Stomach (tissue), 4 donors: ENCODE results near the gene TAF1C.

Source experiments
- POLR2A ChIP-seq, 4 donors: fragments of 450-650 bp; IDR thresholded peaks; one replicate each; pipeline ENCODE4 v1.6.1; 2016; ENCODE audit warnings: antibody characterized with exemption in 4 of 4, control low read depth in 2 of 4, mild to moderate bottlenecking in 1 of 4, moderate library complexity in 1 of 4
- POLR2AphosphoS5 ChIP-seq, 3 donors: sonication (generic); formaldehyde crosslinking; IDR thresholded peaks; one replicate each; pipeline ENCODE4 v1.6.1; 2016; ENCODE audit warnings: antibody characterized with exemption in 3 of 3
- TF ChIP-seq, protein P1 (sequence below), 7 experiments: fragments of 450-650 bp in 4 of 7; fragments of 200-600 bp in 3 of 7; sonication (generic) in 3 of 7; IDR thresholded peaks; one replicate each; pipeline ENCODE4 v1.5.1; 2016 to 2019; ENCODE audit warnings: antibody characterized with exemption in 7 of 7, control low read depth in 2 of 7, mild to moderate bottlenecking in 1 of 7

DNA sequence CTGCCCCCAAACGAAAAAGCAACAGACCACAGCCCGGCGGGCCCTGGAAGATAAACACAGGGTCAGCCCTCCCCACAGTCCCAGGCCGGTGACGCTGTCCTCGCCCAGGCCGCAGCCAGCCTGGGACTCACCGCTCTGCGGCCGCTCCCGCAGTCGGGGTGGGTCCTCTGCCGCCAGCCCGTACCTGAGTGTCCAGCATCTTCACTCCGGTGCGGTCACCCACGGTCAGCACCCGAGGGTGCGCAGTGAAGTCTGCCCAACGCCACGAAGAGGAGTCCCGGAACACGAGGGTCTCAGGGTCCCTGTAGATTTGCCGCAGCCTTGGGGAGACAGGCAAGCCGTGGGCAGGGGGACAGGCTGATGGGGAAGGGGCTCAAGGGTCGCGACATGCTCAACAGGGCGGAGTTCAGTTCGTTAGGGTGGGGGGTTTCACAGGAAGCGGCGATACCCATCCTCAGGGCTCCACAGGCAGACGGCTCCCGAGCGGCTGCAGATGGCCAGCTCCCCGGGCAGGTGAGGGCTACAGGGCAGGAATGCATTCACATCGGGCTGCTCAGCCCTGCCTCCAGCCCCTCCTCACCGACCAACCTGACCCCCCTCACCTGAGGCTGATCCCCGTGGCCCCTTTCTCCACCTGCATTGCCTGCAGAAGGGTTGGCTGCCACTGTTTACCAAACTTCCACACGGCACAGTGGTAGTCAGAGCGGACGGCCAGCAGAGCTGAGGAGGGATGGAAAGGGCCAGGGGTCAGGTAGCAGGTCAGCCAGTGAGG is 5.5 kb downstream of the TAF1C start:
- TF ChIP-seq, protein P1, sequence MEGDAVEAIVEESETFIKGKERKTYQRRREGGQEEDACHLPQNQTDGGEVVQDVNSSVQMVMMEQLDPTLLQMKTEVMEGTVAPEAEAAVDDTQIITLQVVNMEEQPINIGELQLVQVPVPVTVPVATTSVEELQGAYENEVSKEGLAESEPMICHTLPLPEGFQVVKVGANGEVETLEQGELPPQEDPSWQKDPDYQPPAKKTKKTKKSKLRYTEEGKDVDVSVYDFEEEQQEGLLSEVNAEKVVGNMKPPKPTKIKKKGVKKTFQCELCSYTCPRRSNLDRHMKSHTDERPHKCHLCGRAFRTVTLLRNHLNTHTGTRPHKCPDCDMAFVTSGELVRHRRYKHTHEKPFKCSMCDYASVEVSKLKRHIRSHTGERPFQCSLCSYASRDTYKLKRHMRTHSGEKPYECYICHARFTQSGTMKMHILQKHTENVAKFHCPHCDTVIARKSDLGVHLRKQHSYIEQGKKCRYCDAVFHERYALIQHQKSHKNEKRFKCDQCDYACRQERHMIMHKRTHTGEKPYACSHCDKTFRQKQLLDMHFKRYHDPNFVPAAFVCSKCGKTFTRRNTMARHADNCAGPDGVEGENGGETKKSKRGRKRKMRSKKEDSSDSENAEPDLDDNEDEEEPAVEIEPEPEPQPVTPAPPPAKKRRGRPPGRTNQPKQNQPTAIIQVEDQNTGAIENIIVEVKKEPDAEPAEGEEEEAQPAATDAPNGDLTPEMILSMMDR (IDR thresholded peaks at IDR 0.05), result no peak
- no peak for TF ChIP-seq POLR2A (IDR thresholded peaks at IDR 0.05)
- no peak for TF ChIP-seq POLR2AphosphoS5 (IDR thresholded peaks at IDR 0.05)
